Liver (tissue), 3 donors: ENCODE results near the gene ZC3H12C.

Experiments used
- EGR1 ChIP-seq, 2 donors: IDR thresholded peaks; 2 replicates each; pipeline ENCODE4 v1.6.1; 2016 to 2018; ENCODE audit warnings: antibody characterized with exemption in 2 of 2, low read depth in 2 of 2
- FOXA1 ChIP-seq: IDR thresholded peaks from 2 replicates; pipeline ENCODE4 v1.6.1; 2016; ENCODE audit warnings: antibody characterized with exemption
- GABPA ChIP-seq, 2 donors: IDR thresholded peaks in 1 of 2; conservative IDR thresholded peaks in 1 of 2; 2 replicates each; pipeline ENCODE4 v1.6.1; 2016; ENCODE audit warnings: antibody characterized with exemption in 2 of 2, mild to moderate bottlenecking in 1 of 2, moderate library complexity in 1 of 2
- HNF4G ChIP-seq: IDR thresholded peaks from 2 replicates; pipeline ENCODE4 v1.6.1; 2016; ENCODE audit warnings: antibody characterized with exemption
- JUND ChIP-seq, 2 donors: IDR thresholded peaks; 2 replicates each; pipeline ENCODE4 v1.6.1; 2016; ENCODE audit warnings: antibody characterized with exemption in 2 of 2
- NR2F2 ChIP-seq: IDR thresholded peaks from 2 replicates; pipeline ENCODE4 v1.6.1; 2016; ENCODE audit warnings: antibody characterized with exemption
- RAD21 ChIP-seq, 2 donors: IDR thresholded peaks; 2 replicates each; pipeline ENCODE4 v1.6.1; 2016; ENCODE audit warnings: antibody characterized with exemption in 2 of 2, mild to moderate bottlenecking in 2 of 2
- TAF1 ChIP-seq: conservative IDR thresholded peaks from 2 replicates; pipeline ENCODE4 v1.6.1; 2016; ENCODE audit warnings: antibody characterized with exemption, mild to moderate bottlenecking
- YY1 ChIP-seq: IDR thresholded peaks from 2 replicates; pipeline ENCODE4 v1.6.1; 2016; ENCODE audit warnings: antibody characterized with exemption, mild to moderate bottlenecking
- TF ChIP-seq, protein P1 (sequence below): fragments of 150-350 bp; IDR thresholded peaks from 2 replicates; pipeline ENCODE4 v1.5.1; 2017; ENCODE audit warnings: improper control_type of control experiment, low read depth, low read length; ENCODE audit not compliant: missing input control
- TF ChIP-seq, protein P2 (sequence below): IDR thresholded peaks from 2 replicates; pipeline ENCODE4 v1.6.1; 2016; ENCODE audit warnings: antibody characterized with exemption, mild to moderate bottlenecking
- TF ChIP-seq, protein P3 (sequence below): IDR thresholded peaks from 2 replicates; pipeline ENCODE4 v1.6.1; 2016; ENCODE audit warnings: antibody characterized with exemption
- TF ChIP-seq, protein P4 (sequence below): IDR thresholded peaks from 2 replicates; pipeline ENCODE4 v1.6.1; 2016; ENCODE audit warnings: antibody characterized with exemption
- donor health status: healthy.
- donor health status: healthy.

DNA sequence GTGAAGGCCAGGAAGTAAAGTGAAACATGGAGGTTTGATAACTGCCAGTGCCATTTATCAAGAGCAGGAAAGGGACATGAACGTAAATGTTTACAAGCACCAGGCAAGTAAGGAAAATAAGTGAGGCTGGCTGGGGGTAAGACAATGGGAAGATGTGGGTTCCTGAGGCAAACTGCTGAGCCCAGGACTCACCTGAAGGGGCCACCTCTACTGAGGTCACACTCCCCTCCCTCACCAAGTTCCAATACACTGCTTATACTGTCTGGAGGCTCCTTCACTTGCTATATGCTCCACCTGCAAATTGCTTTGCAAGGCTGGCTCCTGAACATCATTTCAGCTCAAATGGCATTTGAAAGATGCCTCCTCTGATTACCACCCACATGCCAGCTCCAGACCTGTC is 10.3 kb upstream of the ZC3H12C start:
- TF ChIP-seq, protein P1, sequence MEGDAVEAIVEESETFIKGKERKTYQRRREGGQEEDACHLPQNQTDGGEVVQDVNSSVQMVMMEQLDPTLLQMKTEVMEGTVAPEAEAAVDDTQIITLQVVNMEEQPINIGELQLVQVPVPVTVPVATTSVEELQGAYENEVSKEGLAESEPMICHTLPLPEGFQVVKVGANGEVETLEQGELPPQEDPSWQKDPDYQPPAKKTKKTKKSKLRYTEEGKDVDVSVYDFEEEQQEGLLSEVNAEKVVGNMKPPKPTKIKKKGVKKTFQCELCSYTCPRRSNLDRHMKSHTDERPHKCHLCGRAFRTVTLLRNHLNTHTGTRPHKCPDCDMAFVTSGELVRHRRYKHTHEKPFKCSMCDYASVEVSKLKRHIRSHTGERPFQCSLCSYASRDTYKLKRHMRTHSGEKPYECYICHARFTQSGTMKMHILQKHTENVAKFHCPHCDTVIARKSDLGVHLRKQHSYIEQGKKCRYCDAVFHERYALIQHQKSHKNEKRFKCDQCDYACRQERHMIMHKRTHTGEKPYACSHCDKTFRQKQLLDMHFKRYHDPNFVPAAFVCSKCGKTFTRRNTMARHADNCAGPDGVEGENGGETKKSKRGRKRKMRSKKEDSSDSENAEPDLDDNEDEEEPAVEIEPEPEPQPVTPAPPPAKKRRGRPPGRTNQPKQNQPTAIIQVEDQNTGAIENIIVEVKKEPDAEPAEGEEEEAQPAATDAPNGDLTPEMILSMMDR = no peak
- TF ChIP-seq GABPA (IDR thresholded peaks at IDR 0.05 in 1 of 2, conservative IDR thresholded peaks at IDR 0.05 in 1 of 2) = no peak
- TF ChIP-seq, protein P2, sequence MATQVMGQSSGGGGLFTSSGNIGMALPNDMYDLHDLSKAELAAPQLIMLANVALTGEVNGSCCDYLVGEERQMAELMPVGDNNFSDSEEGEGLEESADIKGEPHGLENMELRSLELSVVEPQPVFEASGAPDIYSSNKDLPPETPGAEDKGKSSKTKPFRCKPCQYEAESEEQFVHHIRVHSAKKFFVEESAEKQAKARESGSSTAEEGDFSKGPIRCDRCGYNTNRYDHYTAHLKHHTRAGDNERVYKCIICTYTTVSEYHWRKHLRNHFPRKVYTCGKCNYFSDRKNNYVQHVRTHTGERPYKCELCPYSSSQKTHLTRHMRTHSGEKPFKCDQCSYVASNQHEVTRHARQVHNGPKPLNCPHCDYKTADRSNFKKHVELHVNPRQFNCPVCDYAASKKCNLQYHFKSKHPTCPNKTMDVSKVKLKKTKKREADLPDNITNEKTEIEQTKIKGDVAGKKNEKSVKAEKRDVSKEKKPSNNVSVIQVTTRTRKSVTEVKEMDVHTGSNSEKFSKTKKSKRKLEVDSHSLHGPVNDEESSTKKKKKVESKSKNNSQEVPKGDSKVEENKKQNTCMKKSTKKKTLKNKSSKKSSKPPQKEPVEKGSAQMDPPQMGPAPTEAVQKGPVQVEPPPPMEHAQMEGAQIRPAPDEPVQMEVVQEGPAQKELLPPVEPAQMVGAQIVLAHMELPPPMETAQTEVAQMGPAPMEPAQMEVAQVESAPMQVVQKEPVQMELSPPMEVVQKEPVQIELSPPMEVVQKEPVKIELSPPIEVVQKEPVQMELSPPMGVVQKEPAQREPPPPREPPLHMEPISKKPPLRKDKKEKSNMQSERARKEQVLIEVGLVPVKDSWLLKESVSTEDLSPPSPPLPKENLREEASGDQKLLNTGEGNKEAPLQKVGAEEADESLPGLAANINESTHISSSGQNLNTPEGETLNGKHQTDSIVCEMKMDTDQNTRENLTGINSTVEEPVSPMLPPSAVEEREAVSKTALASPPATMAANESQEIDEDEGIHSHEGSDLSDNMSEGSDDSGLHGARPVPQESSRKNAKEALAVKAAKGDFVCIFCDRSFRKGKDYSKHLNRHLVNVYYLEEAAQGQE = no peak
- TF ChIP-seq JUND (IDR thresholded peaks at IDR 0.05) = no peak
- no peak for TF ChIP-seq TAF1
- TF ChIP-seq RAD21 (IDR thresholded peaks at IDR 0.05) = no peak
- no peak for TF ChIP-seq EGR1 (IDR thresholded peaks at IDR 0.05; ENCODE audit: low read depth in 2 of 2)
- TF ChIP-seq FOXA1 = no peak
- no peak for TF ChIP-seq YY1
- TF ChIP-seq, protein P3, sequence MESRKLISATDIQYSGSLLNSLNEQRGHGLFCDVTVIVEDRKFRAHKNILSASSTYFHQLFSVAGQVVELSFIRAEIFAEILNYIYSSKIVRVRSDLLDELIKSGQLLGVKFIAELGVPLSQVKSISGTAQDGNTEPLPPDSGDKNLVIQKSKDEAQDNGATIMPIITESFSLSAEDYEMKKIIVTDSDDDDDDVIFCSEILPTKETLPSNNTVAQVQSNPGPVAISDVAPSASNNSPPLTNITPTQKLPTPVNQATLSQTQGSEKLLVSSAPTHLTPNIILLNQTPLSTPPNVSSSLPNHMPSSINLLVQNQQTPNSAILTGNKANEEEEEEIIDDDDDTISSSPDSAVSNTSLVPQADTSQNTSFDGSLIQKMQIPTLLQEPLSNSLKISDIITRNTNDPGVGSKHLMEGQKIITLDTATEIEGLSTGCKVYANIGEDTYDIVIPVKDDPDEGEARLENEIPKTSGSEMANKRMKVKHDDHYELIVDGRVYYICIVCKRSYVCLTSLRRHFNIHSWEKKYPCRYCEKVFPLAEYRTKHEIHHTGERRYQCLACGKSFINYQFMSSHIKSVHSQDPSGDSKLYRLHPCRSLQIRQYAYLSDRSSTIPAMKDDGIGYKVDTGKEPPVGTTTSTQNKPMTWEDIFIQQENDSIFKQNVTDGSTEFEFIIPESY = no peak
- TF ChIP-seq, protein P4, sequence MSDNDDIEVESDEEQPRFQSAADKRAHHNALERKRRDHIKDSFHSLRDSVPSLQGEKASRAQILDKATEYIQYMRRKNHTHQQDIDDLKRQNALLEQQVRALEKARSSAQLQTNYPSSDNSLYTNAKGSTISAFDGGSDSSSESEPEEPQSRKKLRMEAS = no peak
- TF ChIP-seq HNF4G = no peak
- TF ChIP-seq NR2F2 = no peak
